HL-60/S4 (cell line): Measurements from ENCODE around the gene ERC2.

ENCODE experiments used
- in situ Hi-C: fragments of 300-500 bp; cut with MboI; formaldehyde crosslinking; loops from 2 replicates; pipeline ENCODE4 v1.14.3; 2022; ENCODE audit warnings: low sequenced_read_pairs

ERC2 gene

GRCh38 chr3:56428667-56429066 lies 39.6 kb downstream of the ERC2 start:
- in situ Hi-C loops: no loop called here

GRCh38 chr3:56424885-56425284 lies 43.4 kb downstream of the ERC2 start:
- in situ Hi-C loops: no loop called here

- in situ Hi-C loops: no loop called here
Observed at GRCh38 chr3:56424336-56424735, 43.9 kb downstream of the ERC2 start.

GRCh38 chr3:56423661-56424099 lies 44.6 kb downstream of the ERC2 start:
- in situ Hi-C loops: no loop called here

- in situ Hi-C loops: no loop called here
Observed at GRCh38 chr3:56422316-56422715, 46.0 kb downstream of the ERC2 start.

GRCh38 chr3:56421205-56421604 lies 47.1 kb downstream of the ERC2 start:
- in situ Hi-C loops: no loop called here

GRCh38 chr3:56415652-56416051 lies 52.6 kb downstream of the ERC2 start:
- in situ Hi-C loops: no loop called here

- in situ Hi-C loops: no loop called here
Observed at GRCh38 chr3:56413911-56414310, 54.4 kb downstream of the ERC2 start.

- in situ Hi-C loops: no loop called here
Observed at GRCh38 chr3:56411166-56411565, 57.1 kb downstream of the ERC2 start.

- in situ Hi-C loops: no loop called here
Observed at GRCh38 chr3:56410576-56410975, 57.7 kb downstream of the ERC2 start.

GRCh38 chr3:56409790-56410189 lies 58.5 kb downstream of the ERC2 start:
- in situ Hi-C loops: no loop called here

- in situ Hi-C loops: no loop called here
Observed at GRCh38 chr3:56408761-56409196, 59.5 kb downstream of the ERC2 start.

- in situ Hi-C loops: no loop called here
Observed at GRCh38 chr3:56406826-56407515, 61.3 kb downstream of the ERC2 start.

- in situ Hi-C loops: no loop called here
Observed at GRCh38 chr3:56404884-56405283, 63.4 kb downstream of the ERC2 start.

GRCh38 chr3:56398659-56399058 lies 69.6 kb downstream of the ERC2 start:
- in situ Hi-C loops: no loop called here

GRCh38 chr3:56397798-56398197 lies 70.5 kb downstream of the ERC2 start:
- in situ Hi-C loops: no loop called here

- in situ Hi-C loops: no loop called here
Observed at GRCh38 chr3:56389183-56389830, 79.0 kb downstream of the ERC2 start.

- in situ Hi-C loops: no loop called here
Observed at GRCh38 chr3:56383092-56383491, 85.2 kb downstream of the ERC2 start.

- in situ Hi-C loops: no loop called here
Observed at GRCh38 chr3:56379723-56380287, 88.5 kb downstream of the ERC2 start.

- in situ Hi-C loops: no loop called here
Observed at GRCh38 chr3:56375654-56376053, 92.6 kb downstream of the ERC2 start.

GRCh38 chr3:56373386-56373785 lies 94.9 kb downstream of the ERC2 start:
- in situ Hi-C loops: no loop called here
